Upper lobe of left lung (tissue), 4 donors: ENCODE results near the gene RNF13.

Experiments used
- CTCF ChIP-seq, 6 experiments: fragments of 450-650 bp in 4 of 6; fragments of 200-600 bp in 2 of 6; sonication (generic) in 2 of 6; IDR thresholded peaks; one replicate each; pipeline ENCODE4 v1.5.1; 2016 to 2019; ENCODE audit warnings: antibody characterized with exemption in 6 of 6
- EP300 ChIP-seq, 4 donors: sonication (generic); formaldehyde crosslinking; IDR thresholded peaks; one replicate each; pipeline ENCODE4 v1.5.1; 2017; ENCODE audit warnings: antibody characterized with exemption in 4 of 4, control low read depth in 2 of 4
- POLR2A ChIP-seq, 4 donors: fragments of 450-650 bp; IDR thresholded peaks; one replicate each; pipeline ENCODE4 v1.5.1; 2016 to 2017; ENCODE audit warnings: antibody characterized with exemption in 4 of 4, mild to moderate bottlenecking in 2 of 4
- POLR2AphosphoS5 ChIP-seq, 2 donors: sonication (generic); formaldehyde crosslinking; IDR thresholded peaks; one replicate each; pipeline ENCODE4 v1.5.1; 2017; ENCODE audit warnings: antibody characterized with exemption in 2 of 2

GRCh38 chr3:149781741-149782140 is 31.3 kb upstream of the RNF13 start:
- TF ChIP-seq CTCF (IDR thresholded peaks at IDR 0.05) = no peak
- TF ChIP-seq POLR2A (IDR thresholded peaks at IDR 0.05) = no peak
- TF ChIP-seq POLR2AphosphoS5 (IDR thresholded peaks at IDR 0.05) = no peak
- no peak for TF ChIP-seq EP300 (IDR thresholded peaks at IDR 0.05)
